Loucy (cell line): ENCODE data around the gene KRTCAP3.

Experiments used
- H2AFZ ChIP-seq: fragments of 200-600 bp; sonication (generic); 2 replicates; pipeline ENCODE4 v1.6.0; 2016; ENCODE audit warnings: antibody characterized with exemption, mild to moderate bottlenecking, low read length, moderate library complexity
- H3F3A ChIP-seq: fragments of 200-600 bp; 2 replicates; pipeline ENCODE4 v1.6.0; 2016; ENCODE audit warnings: antibody characterized with exemption, low read depth, mild to moderate bottlenecking
- H3K27me3 ChIP-seq: fragments of 200-600 bp; sonication (generic); 2 replicates; pipeline ENCODE4 v1.6.1; 2014; ENCODE audit warnings: low read length, mild to moderate bottlenecking; ENCODE audit not compliant: insufficient read depth, poor library complexity, severe bottlenecking
- H3K36me3 ChIP-seq: fragments of 200-600 bp; sonication (generic); 2 replicates; pipeline ENCODE4 v1.6.1; 2016; ENCODE audit warnings: low read length; ENCODE audit not compliant: insufficient read depth
- H3K4me1 ChIP-seq: fragments of 200-600 bp; sonication (generic); 2 replicates; pipeline ENCODE4 v1.5.1; 2014; ENCODE audit warnings: low read length, mild to moderate bottlenecking; ENCODE audit not compliant: insufficient read depth, poor library complexity, severe bottlenecking
- H3K4me2 ChIP-seq: fragments of 200-600 bp; sonication (generic); 2 replicates; pipeline ENCODE4 v1.6.0; 2014; ENCODE audit warnings: antibody characterized with exemption, low read length, low read depth, mild to moderate bottlenecking; ENCODE audit not compliant: poor library complexity, severe bottlenecking
- H3K4me3 ChIP-seq: fragments of 200-600 bp; sonication (generic); 2 replicates; pipeline ENCODE4 v1.5.1; 2014; ENCODE audit warnings: low read length, mild to moderate bottlenecking, mixed read lengths; ENCODE audit not compliant: poor library complexity, severe bottlenecking
- H3K79me2 ChIP-seq: fragments of 200-600 bp; sonication (generic); 2 replicates; pipeline ENCODE4 v1.6.1; 2014; ENCODE audit warnings: low read length; ENCODE audit not compliant: insufficient read depth
- H3K9ac ChIP-seq: fragments of 200-600 bp; sonication (generic); 2 replicates; pipeline ENCODE4 v1.6.0; 2014; ENCODE audit warnings: mild to moderate bottlenecking, low read depth, low read length, moderate library complexity; ENCODE audit not compliant: poor library complexity, severe bottlenecking
- H3K9me2 ChIP-seq: fragments of 200-600 bp; sonication (generic); replicated peaks from 2 replicates; pipeline ENCODE4 v1.6.1; 2016; ENCODE audit warnings: low read depth, low read length, mixed read lengths
- H3K9me3 ChIP-seq: fragments of 200-600 bp; sonication (generic); 2 replicates; pipeline ENCODE4 v1.6.1; 2014; ENCODE audit warnings: mild to moderate bottlenecking, antibody characterized with exemption, low read length, low read depth; ENCODE audit not compliant: insufficient read depth
- H4K20me1 ChIP-seq: fragments of 200-600 bp; sonication (generic); 2 replicates; pipeline ENCODE4 v1.6.0; 2014; ENCODE audit warnings: antibody characterized with exemption, low read length, mild to moderate bottlenecking; ENCODE audit not compliant: insufficient read depth, poor library complexity, severe bottlenecking
- CTCF ChIP-seq: fragments of 200-600 bp; sonication (generic); conservative IDR thresholded peaks from 2 replicates; pipeline ENCODE4 v1.5.1; 2014; ENCODE audit warnings: mild to moderate bottlenecking, antibody characterized with exemption, low read length
- EZH2phosphoT487 ChIP-seq: fragments of 200-600 bp; IDR thresholded peaks from 2 replicates; pipeline ENCODE4 v1.6.1; 2018; ENCODE audit warnings: antibody characterized with exemption, mild to moderate bottlenecking, moderate library complexity, borderline replicate concordance

The KRTCAP3 gene

GRCh38 chr2:27442920-27443282 is 720 bp downstream of the KRTCAP3 start:
- H3K4me1 ChIP-seq, result no peaks in the 10 kb centered on the region
- peaks cover 38% of the 10 kb centered on the region for H3K36me3 ChIP-seq
- H3K27me3 ChIP-seq, result no peaks in the 10 kb centered on the region
- no peaks in the 10 kb centered on the region for H3K9me2 ChIP-seq
- no peaks in the 10 kb centered on the region for H3F3A ChIP-seq
- H4K20me1 ChIP-seq, result no peaks in the 10 kb centered on the region
- H3K9me3 ChIP-seq, result no peaks in the 10 kb centered on the region
- H3K9ac ChIP-seq, result no peak overlapping the region
- no peaks in the 10 kb centered on the region for H3K79me2 ChIP-seq
- TF ChIP-seq EZH2phosphoT487 (no peak), CTCF (no peak)
- no peak overlapping the region for H3K4me3 ChIP-seq
- H2AFZ ChIP-seq, result no peak overlapping the region
- no peak overlapping the region for H3K4me2 ChIP-seq

- Histone ChIP-seq H3K36me3 (peaks cover 19% of the 10 kb centered on the region; the same call in 1 of the 2 replicates), H3K4me3 (no peak overlapping the region), H4K20me1 (no peaks in the 10 kb centered on the region), H3K4me1 (no peaks in the 10 kb centered on the region), H3K79me2 (no peaks in the 10 kb centered on the region), H3K9me2 (no peaks in the 10 kb centered on the region), H3F3A (no peaks in the 10 kb centered on the region), H3K27me3 (no peaks in the 10 kb centered on the region), H3K4me2 (no peak overlapping the region), H2AFZ (no peak overlapping the region), H3K9me3 (no peaks in the 10 kb centered on the region), H3K9ac (no peak overlapping the region)
- TF ChIP-seq EZH2phosphoT487, result no peak
- TF ChIP-seq CTCF, result no peak
These were observed 3.0 kb downstream of the KRTCAP3 start for GRCh38 chr2:27445155-27445554.

GRCh38 chr2:27445615-27446014 is 3.4 kb downstream of the KRTCAP3 start:
- Histone ChIP-seq H3K36me3 (peaks cover 14% of the 10 kb centered on the region; the same call in 1 of the 2 replicates), H3K4me2 (no peak overlapping the region)

More at GRCh38 chr2:27445615-27446014, 3.4 kb downstream of the KRTCAP3 start:
- Histone ChIP-seq H2AFZ (no peak overlapping the region), H3K27me3 (no peaks in the 10 kb centered on the region), H4K20me1 (no peaks in the 10 kb centered on the region), H3K9me3 (no peaks in the 10 kb centered on the region), H3K79me2 (no peaks in the 10 kb centered on the region), H3K4me1 (no peaks in the 10 kb centered on the region), H3F3A (no peaks in the 10 kb centered on the region), H3K9ac (no peak overlapping the region), H3K9me2 (no peaks in the 10 kb centered on the region), H3K4me3 (no peak overlapping the region)
- TF ChIP-seq EZH2phosphoT487, result no peak
- no peak for TF ChIP-seq CTCF
